ENCODE results near the gene CDH13. TPM values are rescaled to one million over a fixed set of nuclear protein-coding genes. Genes with fewer than 3 reads are reported as not detected.

CDH13 gene
- total and polyA plus RNA-seq, 10 of the 15 experiments (the other 5 are each of a cell fraction or from before 2014, with no cell fraction given): under 0.01 to 0.05 TPM; not detected in 8

DNA sequence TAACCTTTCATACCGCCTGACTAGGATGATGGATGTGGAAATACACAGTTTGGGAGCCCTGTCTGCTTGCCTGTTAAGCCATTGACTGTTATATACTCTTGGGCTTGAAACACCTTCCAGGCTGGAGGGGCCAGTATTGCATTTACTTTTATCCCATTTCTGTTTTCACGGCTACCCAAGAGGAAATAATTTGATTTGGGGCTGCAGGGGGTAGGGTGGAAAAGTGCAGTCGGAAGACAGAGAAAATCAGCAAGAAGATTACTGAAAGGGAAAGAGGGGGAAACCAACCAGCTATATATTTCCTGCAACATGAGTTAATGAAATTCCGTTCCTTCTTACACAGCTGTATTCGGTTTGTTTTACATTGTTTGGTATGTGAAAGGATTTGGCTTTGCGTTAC, 202.5 kb downstream of the CDH13 start:
- Histone ChIP-seq H3K36me3 (ENCODE audit: control insufficient read depth in 2 of 2, insufficient read depth in 2 of 2, low read length in 1 of 2) (no peaks in the 10 kb centered on the region), H4K20me1 (ENCODE audit: control insufficient read depth, insufficient read depth) (no peaks in the 10 kb centered on the region), H3K4me1 (ENCODE audit: control insufficient read depth, insufficient read depth, low read length) (no peaks in the 10 kb centered on the region), H3K79me2 (ENCODE audit: control insufficient read depth, insufficient read depth, low read length) (no peaks in the 10 kb centered on the region), H2AFZ (ENCODE audit: control insufficient read depth, low read depth, low read length) (no peak overlapping the region), H3K4me3 (no peak overlapping the region), H3K9me3 (replicated peaks; ENCODE audit: control insufficient read depth, insufficient read depth, low read length) (no peaks in the 10 kb centered on the region), H3K27ac (ENCODE audit: control insufficient read depth, insufficient read depth) (no peak overlapping the region), H3K4me2 (ENCODE audit: control insufficient read depth, insufficient read depth) (no peak overlapping the region), H3K27me3 (replicated peaks in 1 of 2; ENCODE audit: control insufficient read depth in 2 of 2, insufficient read depth in 2 of 2, low read length in 1 of 2) (no peaks in the 10 kb centered on the region), H3K9ac (ENCODE audit: control insufficient read depth, insufficient read depth, low read length) (no peak overlapping the region)
- 34% methylated on average over 6 of the region's 6 CpGs for WGBS (ENCODE audit: insufficient coverage, insufficient replicate concordance, low lambda C conversion rate, missing lambda C conversion rate)
- no peak for DNase-seq (ENCODE audit: low read depth, low spot score)
- in situ Hi-C loops (cut with MboI) (no loop called here), intact Hi-C loops (cut with micrococcal nuclease; ENCODE audit: unreplicated experiment) (no loop called here)
- ChIA-PET SMC1A (ENCODE audit: uncharacterized antibody, unreplicated experiment) (no interaction called here), POLR2A (no interaction called here), CTCF (no interaction called here), RAD21 (ENCODE audit: unreplicated experiment) (no interaction called here)
- TF ChIP-seq KLF5 (IDR thresholded peaks at IDR 0.05; ENCODE audit: partially characterized antibody): no peak
- no peak for TF ChIP-seq RAD51 (IDR thresholded peaks at IDR 0.05)
- no peak for TF ChIP-seq ZNF274 (IDR thresholded peaks at IDR 0.05; ENCODE audit: insufficient read depth, insufficient read length)
- TF ChIP-seq, protein P1, sequence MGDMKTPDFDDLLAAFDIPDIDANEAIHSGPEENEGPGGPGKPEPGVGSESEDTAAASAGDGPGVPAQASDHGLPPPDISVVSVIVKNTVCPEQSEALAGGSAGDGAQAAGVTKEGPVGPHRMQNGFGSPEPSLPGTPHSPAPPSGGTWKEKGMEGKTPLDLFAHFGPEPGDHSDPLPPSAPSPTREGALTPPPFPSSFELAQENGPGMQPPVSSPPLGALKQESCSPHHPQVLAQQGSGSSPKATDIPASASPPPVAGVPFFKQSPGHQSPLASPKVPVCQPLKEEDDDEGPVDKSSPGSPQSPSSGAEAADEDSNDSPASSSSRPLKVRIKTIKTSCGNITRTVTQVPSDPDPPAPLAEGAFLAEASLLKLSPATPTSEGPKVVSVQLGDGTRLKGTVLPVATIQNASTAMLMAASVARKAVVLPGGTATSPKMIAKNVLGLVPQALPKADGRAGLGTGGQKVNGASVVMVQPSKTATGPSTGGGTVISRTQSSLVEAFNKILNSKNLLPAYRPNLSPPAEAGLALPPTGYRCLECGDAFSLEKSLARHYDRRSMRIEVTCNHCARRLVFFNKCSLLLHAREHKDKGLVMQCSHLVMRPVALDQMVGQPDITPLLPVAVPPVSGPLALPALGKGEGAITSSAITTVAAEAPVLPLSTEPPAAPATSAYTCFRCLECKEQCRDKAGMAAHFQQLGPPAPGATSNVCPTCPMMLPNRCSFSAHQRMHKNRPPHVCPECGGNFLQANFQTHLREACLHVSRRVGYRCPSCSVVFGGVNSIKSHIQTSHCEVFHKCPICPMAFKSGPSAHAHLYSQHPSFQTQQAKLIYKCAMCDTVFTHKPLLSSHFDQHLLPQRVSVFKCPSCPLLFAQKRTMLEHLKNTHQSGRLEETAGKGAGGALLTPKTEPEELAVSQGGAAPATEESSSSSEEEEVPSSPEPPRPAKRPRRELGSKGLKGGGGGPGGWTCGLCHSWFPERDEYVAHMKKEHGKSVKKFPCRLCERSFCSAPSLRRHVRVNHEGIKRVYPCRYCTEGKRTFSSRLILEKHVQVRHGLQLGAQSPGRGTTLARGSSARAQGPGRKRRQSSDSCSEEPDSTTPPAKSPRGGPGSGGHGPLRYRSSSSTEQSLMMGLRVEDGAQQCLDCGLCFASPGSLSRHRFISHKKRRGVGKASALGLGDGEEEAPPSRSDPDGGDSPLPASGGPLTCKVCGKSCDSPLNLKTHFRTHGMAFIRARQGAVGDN (IDR thresholded peaks at IDR 0.05): no peak
- TF ChIP-seq PAX8 (IDR thresholded peaks at IDR 0.05): no peak
- no peak for TF ChIP-seq KDM1A (IDR thresholded peaks at IDR 0.05; ENCODE audit: borderline replicate concordance)
- TF ChIP-seq, protein P2, sequence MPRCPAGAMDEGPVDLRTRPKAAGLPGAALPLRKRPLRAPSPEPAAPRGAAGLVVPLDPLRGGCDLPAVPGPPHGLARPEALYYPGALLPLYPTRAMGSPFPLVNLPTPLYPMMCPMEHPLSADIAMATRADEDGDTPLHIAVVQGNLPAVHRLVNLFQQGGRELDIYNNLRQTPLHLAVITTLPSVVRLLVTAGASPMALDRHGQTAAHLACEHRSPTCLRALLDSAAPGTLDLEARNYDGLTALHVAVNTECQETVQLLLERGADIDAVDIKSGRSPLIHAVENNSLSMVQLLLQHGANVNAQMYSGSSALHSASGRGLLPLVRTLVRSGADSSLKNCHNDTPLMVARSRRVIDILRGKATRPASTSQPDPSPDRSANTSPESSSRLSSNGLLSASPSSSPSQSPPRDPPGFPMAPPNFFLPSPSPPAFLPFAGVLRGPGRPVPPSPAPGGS (IDR thresholded peaks at IDR 0.05; ENCODE audit: borderline replicate concordance, insufficient read depth, low read depth, low read length, poor library complexity, severe bottlenecking): no peak
- no peak for TF ChIP-seq POLR2AphosphoS5 (IDR thresholded peaks at IDR 0.05; ENCODE audit: low read length)
- no peak for TF ChIP-seq RCOR1 (conservative IDR thresholded peaks at IDR 0.05; ENCODE audit: low read depth, low read length)
- TF ChIP-seq TAF1 (IDR thresholded peaks at IDR 0.05; ENCODE audit: borderline replicate concordance, low read depth, low read length): no peak
- TF ChIP-seq CBX5 (IDR thresholded peaks at IDR 0.05; ENCODE audit: low read depth): no peak
- no peak for TF ChIP-seq BHLHE40 (IDR thresholded peaks at IDR 0.05; ENCODE audit: borderline replicate concordance in 1 of 2, low read depth in 2 of 2, low read length in 1 of 2)
- no peak for TF ChIP-seq SMARCA5 (IDR thresholded peaks at IDR 0.05)
- no peak for TF ChIP-seq EGR1 (IDR thresholded peaks at IDR 0.05; ENCODE audit: borderline replicate concordance in 1 of 2, low read depth in 2 of 2, low read length in 2 of 2)
- no peak for TF ChIP-seq CBFB (IDR thresholded peaks at IDR 0.05; ENCODE audit: low read depth)
- TF ChIP-seq HDAC2 (IDR thresholded peaks at IDR 0.05): no peak
- no peak for TF ChIP-seq POLR2AphosphoS2 (IDR thresholded peaks at IDR 0.05; ENCODE audit: low read depth, low read length)
- ATAC-seq: no peak
- BruUV-seq (replicated peaks): no TSS peak
- no peak for FAIRE-seq
